Epithelial cell of proximal tubule (primary cell): Measurements from ENCODE around the gene RPL29. TPM values are rescaled to one million over a fixed set of nuclear protein-coding genes. Genes with fewer than 3 reads are reported as not detected.

Experiments
- DNase-seq: peaks from one replicate; pipeline ENCODE4 v3.0.0-alpha.2; 2011; ENCODE audit warnings: low read depth
- H3K4me3 ChIP-seq: 2 replicates; pipeline ENCODE4 v1.5.1; 2011; ENCODE audit warnings: low read depth, mild to moderate bottlenecking, low read length
- total RNA-seq: library from RNA; depleted of rRNA; stranded (reverse); fragments of >200 nt; gene quantifications from 2 replicates; pipeline ENCODE4 v1.2.3, GENCODE V29; 2015
- TF ChIP-seq, protein P1 (sequence below): conservative IDR thresholded peaks from 2 replicates; pipeline ENCODE4 v1.5.1; 2012; ENCODE audit warnings: low read depth, mild to moderate bottlenecking, low read length

RPL29 gene
- total RNA-seq, 1 donor from 2014 or later = 1,795 TPM

- no peak for DNase-seq
- TF ChIP-seq, protein P1, sequence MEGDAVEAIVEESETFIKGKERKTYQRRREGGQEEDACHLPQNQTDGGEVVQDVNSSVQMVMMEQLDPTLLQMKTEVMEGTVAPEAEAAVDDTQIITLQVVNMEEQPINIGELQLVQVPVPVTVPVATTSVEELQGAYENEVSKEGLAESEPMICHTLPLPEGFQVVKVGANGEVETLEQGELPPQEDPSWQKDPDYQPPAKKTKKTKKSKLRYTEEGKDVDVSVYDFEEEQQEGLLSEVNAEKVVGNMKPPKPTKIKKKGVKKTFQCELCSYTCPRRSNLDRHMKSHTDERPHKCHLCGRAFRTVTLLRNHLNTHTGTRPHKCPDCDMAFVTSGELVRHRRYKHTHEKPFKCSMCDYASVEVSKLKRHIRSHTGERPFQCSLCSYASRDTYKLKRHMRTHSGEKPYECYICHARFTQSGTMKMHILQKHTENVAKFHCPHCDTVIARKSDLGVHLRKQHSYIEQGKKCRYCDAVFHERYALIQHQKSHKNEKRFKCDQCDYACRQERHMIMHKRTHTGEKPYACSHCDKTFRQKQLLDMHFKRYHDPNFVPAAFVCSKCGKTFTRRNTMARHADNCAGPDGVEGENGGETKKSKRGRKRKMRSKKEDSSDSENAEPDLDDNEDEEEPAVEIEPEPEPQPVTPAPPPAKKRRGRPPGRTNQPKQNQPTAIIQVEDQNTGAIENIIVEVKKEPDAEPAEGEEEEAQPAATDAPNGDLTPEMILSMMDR = no peak
- peak overlapping the region; percentile 75 for H3K4me3 ChIP-seq
Observed at GRCh38 chr3:51968170-51968775, 27.4 kb downstream of the RPL29 start.

DNA sequence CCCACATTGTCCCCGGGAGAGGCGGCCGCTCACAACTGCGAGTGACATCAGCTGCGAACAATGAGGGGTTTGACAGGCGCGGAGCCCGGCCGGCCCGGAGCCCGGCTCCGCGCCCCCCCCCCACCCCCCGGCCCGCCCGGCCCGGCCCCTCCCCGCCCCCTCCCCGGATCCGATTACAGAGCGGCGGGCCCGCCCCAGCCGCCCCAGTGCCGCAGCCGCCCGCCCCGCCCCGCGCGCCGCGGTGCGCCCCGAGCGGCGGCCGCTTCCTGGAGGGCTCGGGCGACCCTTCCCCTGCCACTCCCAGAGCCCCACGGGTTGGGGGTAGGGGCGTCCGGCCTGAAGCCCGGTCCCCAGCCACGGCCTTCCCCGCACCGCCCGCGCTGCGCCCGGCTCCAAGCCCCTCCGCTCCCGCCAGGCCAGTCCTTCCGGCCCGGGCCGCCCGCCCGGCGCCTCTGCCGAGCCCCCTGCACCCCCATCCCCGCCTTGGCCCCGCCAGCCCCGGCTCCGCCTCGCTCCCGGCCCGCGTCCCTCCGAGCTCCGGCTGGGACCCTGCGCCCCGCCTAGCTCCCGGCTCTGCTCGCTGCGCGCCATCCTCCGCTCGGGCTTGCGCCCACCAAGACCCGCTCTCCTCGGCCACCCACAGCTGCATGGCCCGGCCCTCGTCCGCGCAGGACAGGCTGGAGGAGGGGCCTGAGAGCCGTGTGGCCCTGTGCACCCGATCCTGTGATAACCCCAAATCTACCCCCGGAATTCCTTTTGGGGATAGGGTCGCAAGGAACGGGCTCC is 28.1 kb downstream of the RPL29 start, which contains the start of gene PCBP4:
Gene PCBP4 (minus strand): TSS at position 71 of the 786 bp plus-strand sequence. CDS start 6,214 bp downstream, outside the sequence.
- DNase-seq = no peak
- H3K4me3 ChIP-seq = peak within 1 kb of the TSS; percentile 75
- TF ChIP-seq, protein P1 = no peak

DNA sequence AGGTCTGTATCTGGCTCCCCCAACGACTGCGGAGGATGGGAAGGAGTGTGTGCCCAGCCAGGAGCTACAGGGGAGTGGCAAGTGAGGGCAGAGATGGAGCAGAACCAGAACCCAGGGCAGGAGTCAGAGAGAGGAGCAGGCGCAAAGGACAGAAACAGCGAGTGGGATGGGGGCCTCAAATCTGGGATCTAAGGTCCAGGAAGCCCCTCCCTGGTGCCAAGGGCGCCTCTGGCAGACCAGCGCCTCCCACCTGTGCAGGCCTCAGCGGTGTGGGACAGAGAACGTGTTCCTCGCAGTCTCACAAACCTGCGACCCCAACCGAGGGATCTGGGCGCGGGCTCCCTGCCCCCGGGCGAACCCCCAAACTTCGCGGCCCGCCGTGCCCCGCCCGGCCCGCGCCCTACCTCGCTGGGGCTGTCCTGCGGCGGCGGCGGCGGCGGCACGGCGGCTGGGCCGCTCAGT is 28.7 kb downstream of the RPL29 start:
- TF ChIP-seq, protein P1 = no peak
- DNase-seq = no peak

DNA sequence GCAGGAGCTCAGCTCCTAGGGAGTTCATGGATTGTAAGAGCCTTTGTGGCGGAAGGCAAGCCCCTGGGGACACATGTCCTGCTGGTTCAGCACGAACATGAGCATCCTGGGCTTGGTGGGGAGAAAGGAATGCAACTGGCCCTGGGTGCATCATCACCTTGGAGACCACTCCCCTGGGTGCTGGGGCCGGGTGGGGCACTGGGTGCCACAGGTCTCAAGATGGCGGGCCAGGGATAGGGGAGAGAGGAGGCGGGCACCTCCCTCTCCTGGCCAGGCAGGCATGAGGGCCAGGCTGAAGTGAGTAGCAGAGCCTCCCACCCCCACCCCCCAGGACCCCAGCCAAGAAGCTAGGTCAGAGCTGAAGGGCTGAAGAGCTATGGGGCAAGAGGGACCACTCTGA is 29.2 kb downstream of the RPL29 start:
- peak overlapping the region; percentile 75 for H3K4me3 ChIP-seq
- TF ChIP-seq, protein P1 = no peak
- DNase-seq = no peak

More for the DNA sequence above, 28.7 kb downstream of the RPL29 start:
- peak overlapping the region; percentile 75 for H3K4me3 ChIP-seq

- TF ChIP-seq, protein P1 = no peak
- DNase-seq = no peak
- H3K4me3 ChIP-seq = no peak overlapping the region
Observed at GRCh38 chr3:51966016-51966415, 29.7 kb downstream of the RPL29 start.

- no peak for DNase-seq
- TF ChIP-seq, protein P1 = no peak
- no peak overlapping the region for H3K4me3 ChIP-seq
Observed at GRCh38 chr3:51964521-51964920, 31.2 kb downstream of the RPL29 start.
